Measurements from ENCODE around the gene STK4.
A peak's percentile ranks its signal among the peaks of the same experiment; 100 is the strongest.
"Not testable (repeated sequence)": the region's sequence is repeated elsewhere in the genome, so short reads cannot be mapped to it uniquely, and the experiment has no call there.

STK4 gene

DNA sequence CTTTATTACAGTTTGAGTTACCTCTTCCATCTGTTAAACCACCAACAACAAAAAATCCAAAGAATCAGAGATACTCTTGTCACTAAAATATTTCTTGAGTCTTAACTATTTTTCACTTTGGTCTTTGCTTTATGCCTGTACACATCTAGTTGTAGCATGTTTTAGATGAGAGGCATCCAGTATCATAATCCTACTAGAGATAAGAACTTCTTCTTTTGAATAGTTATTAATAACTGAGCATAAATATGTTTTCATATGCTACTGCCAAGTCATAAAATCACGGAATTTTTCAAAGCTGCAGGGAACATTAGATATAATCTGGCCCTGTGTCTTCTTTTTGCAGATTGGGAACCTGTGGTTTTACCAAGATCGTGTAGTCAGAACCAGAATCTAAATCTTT lies 55.3 kb downstream of the STK4 start:
- no peak for FAIRE-seq
- no peak for DNase-seq (ENCODE audit: low spot score)

GRCh38 chr20:45023140-45023539 lies 56.8 kb downstream of the STK4 start:
- DNase-seq (ENCODE audit: low spot score); FAIRE-seq: not testable (repeated sequence)

- FAIRE-seq (no peak), DNase-seq (ENCODE audit: low spot score) (no peak)
Observed at GRCh38 chr20:45028424-45029136, 62.3 kb downstream of the STK4 start.

DNA sequence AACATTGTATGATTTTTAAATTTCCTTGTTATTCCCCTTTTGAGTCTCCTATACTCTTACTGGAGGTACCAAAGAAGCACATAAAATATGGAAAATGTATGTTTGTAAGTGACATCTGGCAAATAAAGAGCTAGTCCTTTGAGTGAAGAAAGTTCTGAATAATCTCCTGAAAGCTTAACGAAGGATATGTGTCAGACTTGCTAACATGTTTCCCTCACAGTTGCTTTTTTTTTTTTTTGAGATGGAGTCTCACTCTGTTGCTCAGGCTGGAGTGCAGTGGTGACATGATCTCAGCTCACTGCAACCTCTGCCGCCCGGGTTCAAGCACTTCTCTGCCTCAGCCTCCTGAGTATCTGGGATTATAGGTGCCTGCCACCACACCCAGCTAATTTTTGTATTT lies 63.6 kb downstream of the STK4 start:
- DNase-seq (ENCODE audit: low spot score), result no peak

DNA sequence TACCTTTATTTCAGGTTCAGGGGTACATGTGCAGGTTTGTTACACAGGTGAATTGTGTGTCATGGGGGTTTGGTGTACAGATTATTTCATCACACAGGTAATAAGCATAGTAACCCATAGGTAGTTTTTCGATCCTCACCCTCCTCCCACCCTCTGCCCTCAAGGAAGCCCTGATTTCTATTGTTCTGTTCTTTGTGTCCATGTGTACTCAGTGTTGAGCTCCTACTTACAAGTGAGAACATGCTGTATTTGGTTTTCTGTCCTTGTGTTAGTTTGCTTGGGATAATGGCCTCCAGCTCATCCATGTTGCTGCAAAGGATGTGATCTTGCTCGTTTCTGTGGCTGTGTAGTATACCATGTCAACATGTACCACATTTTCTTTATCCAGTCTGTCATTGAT lies 66.0 kb downstream of the STK4 start:
- peak; percentile 70 for FAIRE-seq
- DNase-seq (ENCODE audit: low spot score), result no peak

More for the DNA sequence above, 63.6 kb downstream of the STK4 start:
- FAIRE-seq, result no peak

- DNase-seq (ENCODE audit: low spot score) (no peak), FAIRE-seq (no peak)
Observed at GRCh38 chr20:45032781-45033180, 66.5 kb downstream of the STK4 start.

GRCh38 chr20:45034436-45034835 lies 68.1 kb downstream of the STK4 start:
- DNase-seq (ENCODE audit: low spot score) (no peak), FAIRE-seq (no peak)

GRCh38 chr20:45036044-45036755 lies 69.9 kb downstream of the STK4 start:
- FAIRE-seq, result no peak

GRCh38 chr20:45037050-45037449 lies 70.7 kb downstream of the STK4 start:
- FAIRE-seq (no peak), DNase-seq (ENCODE audit: low spot score) (peak; percentile 27)

More at GRCh38 chr20:45036044-45036755, 69.9 kb downstream of the STK4 start:
- DNase-seq (ENCODE audit: low spot score), result peak; percentile 49

DNA sequence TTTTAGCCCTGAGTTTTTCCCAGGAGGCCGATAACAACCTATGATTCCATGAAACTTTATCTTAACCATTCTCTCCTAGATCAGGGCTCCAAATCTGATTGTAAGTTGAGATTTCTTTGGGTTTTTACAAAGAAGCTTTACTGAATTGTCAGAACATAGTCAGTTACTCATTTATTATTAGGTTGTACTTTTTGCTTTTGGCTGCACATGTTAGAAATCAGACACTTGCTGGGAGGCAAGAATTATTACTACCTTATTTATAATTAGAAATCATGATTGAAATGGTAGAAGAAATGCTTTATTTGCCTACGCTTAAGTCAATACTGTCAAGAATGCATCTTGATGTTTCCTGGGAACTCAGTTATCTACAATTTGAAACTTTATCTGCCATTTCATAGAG lies 71.3 kb downstream of the STK4 start:
- DNase-seq (ENCODE audit: low spot score), result no peak
- FAIRE-seq, result no peak

DNA sequence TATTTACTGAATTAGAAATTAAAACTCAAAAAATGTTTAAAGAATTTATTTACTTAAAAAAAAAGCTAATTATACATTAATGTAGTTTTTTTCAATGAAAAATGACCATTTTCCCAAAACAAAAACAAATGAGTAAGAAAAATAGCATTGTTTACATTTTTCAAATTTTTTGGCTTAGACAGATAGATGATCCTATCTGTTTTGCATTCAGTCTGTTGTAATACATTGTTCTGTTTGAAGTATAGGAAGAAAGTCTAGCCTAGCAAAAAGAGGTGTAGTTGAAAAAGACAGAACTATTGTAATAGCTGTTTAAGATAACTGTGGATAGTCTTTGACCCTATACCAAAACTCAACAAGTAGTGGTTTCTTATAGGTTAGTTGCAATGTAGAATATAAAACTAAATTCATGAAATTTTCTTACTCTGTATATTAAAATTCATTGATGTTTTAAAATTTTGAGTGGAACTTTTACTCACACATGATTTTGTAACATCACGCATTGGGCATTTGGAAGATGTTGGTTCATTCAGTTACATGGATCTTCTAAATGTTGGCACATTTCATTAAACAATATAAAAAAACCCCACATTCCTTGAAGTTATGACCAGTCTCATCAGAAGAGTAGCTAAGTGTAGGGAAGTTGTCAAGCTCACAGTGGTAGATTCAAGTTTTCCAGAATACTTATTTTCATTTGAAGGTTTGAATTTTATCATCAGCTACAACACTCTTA lies 72.6 kb downstream of the STK4 start:
- DNase-seq (ENCODE audit: low spot score) (no peak), FAIRE-seq (no peak)

DNA sequence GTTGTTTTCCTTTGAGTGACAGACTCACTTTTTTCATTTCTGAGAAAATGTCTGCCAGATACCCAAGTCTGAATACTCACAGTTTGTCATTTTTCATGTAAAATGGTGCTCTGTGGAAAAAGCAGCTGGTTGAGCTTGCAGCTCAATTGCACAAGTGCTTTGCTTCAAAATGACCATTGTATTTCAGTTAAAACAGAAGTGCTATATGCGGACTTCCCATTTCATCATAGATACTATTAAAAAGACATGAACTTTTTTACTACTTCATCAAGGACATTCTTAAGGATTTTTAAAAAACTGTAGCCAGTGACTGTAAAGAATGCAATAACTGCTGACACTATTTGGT lies 73.1 kb downstream of the STK4 start:
- no peak for DNase-seq (ENCODE audit: low spot score)
- no peak for FAIRE-seq

DNA sequence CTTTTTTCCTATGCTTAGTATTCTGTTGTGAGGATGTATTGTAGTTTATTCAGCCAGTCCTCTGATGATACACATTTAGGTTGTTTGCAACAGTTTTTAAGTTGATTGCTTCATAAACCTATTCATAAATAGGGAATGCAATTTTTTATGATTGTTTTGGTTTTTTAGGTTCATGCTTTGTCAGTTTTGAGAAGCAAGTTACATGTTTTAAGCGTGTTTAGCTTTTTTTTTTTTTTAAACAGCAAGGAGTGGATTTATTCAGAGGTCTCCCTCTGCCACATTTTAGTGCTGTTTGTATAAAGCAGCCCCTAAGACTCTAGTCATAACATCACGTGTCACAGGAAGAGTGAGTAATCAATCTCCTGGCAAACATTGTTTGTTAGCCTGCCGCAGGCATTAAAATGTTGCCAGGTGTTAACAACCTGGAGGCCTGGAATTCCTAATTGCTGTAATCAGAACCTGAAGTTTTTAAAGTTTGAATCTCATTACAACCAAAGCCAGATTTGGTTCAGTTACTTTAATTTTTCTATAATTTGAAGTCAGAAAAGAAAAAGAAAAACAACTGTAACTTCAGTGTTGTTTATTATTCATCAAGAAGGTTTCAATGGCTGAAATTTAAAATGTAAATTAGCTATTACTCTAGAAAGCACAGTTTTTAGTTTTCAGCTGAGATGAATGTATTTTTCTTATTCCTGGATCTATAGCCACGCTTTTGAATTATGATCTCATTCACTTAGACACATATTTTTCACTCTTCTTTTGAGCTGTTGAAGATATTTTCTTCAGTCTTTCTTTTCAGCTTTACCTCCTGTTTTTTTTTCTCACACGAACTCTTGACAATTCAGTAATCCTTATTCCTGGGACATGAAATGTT lies 75.4 kb downstream of the STK4 start:
- DNase-seq (ENCODE audit: low spot score) (peak; percentile 64), FAIRE-seq (no peak)

DNA sequence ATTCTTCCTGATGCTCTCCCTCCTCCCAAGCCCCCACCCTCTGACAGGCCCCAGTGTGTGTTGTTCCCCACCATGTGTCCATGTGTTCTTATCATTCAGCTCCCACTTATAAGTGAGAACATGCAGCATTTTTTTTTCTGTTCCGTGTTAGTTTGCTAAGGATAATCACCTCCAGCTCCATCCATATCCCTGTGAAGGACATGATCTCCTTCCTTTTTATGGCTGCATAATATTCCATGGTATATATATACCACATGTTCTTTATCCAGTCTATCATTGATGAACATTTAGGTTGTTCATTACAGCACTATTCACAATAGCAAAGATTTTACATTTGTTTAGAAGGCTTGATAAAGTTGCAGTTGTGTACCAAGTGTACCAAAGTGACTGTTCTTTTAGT lies 76.7 kb downstream of the STK4 start:
- no peak for FAIRE-seq

DNA sequence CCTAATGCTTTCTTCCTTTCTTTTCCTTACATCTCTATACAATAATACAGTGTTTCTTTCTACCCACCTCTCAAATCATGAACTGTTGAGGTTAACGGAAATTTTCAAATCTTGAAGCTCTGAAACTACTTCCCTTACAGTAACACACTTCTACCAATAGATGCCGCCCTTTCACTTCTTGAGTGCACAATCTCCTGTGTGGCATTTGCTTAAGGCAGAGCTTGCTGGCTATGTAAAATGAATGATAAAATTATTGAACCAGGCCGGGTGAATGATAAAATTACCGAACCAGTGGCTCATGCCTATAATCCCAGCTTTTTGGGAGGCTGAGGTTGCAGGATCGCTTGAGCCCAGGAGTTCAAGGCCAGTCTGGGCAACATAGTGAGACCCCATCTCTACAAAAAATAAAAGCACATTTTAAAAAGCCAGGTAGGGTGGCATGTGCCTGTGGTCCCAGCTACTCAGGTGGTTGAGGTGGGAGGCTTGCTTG lies 77.8 kb downstream of the STK4 start:
- DNase-seq (ENCODE audit: low spot score) (peak; percentile 77), FAIRE-seq (peak; percentile 71)

More for the DNA sequence above, 76.7 kb downstream of the STK4 start:
- no peak for DNase-seq (ENCODE audit: low spot score)

DNA sequence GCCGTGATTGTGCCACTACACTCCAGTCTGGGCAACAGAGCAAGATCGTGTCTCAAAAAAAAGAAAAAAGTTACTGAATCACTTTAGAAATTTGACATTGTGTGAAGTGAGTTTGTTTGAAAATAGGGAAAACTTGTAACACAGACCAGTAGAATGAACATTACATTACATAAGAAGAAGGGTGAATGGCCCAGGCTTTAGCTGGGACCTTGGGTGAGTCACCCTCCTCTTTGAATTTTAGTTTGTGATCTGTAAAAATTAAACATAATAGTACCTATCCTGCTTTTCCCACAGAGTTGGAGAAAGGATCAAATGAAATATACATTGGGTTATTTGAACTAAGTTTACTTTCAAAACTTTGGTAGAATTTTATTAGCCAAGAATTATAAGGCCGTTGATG lies 78.3 kb downstream of the STK4 start:
- no peak for DNase-seq (ENCODE audit: low spot score)

GRCh38 chr20:45047581-45048119 lies 81.3 kb downstream of the STK4 start:
- DNase-seq (ENCODE audit: low spot score) (no peak), FAIRE-seq (no peak)

More for the DNA sequence above, 78.3 kb downstream of the STK4 start:
- FAIRE-seq, result no peak

DNA sequence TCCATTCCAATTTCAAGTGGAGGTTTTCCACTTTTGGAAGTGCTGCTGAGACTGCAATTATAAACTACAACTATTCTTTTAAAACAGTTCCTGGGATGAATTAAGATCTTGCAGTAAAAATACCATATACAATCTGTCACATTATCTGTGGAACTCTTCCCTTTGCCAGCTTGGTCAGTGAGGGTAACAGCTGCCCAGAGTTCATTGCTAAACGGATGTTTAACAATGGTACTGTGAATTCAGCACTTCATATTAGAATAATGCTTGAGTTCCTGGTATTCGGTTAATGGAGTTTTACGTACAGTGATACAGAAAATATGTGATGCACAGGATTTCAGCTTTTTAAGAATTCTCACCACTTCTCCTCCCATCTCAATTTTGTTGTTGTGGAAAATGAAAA lies 83.1 kb downstream of the STK4 start:
- DNase-seq (ENCODE audit: low spot score) (no peak), FAIRE-seq (no peak)

- no peak for FAIRE-seq
- DNase-seq (ENCODE audit: low spot score), result no peak
Observed at GRCh38 chr20:45049904-45050471, 83.7 kb downstream of the STK4 start.

Measured in urothelium cell line (cell line).